ENCODE results near the gene PKD1L1.

PKD1L1 gene

DNA sequence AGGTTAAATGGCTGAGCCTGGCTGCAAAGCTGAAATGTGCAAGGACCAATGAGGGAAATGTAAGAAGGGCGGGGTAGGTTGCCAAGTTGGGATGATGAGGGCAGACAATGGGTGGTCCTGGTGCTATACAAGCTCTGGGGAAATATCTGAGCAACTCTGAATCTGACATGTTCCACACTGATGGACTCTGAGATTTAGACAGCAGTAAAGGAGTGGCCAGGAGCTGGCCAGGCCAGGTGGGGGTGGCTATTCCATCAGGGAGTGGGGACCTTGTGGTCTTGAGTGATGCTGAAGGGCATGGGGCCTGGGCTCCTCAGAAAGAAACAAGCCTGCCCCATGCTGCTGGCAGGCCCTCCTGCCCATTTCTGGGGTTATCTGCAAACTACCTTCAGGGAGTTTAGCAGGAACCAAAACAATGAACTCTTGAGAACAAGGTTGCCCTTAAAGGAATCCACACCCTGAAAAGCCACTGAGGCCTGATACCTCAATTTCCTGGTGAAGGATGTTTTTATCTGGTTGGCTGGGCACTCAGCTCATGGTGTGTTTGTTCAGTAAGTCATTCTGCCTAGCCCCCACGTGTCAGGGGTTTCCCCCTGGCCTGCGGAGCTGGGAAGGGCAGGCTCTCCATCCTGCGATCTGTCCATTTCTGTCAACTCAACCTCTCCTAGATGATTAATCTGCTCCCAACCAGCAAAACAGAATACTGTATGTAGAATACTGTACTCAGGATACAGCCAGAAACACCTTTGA is 223.1 kb downstream of the PKD1L1 start:
- H3K4me3 ChIP-seq (ENCODE audit: control insufficient read depth, low read depth, low read length) = no peak overlapping the region
- no peak for DNase-seq (ENCODE audit: low read depth)
- TF ChIP-seq, protein P1, sequence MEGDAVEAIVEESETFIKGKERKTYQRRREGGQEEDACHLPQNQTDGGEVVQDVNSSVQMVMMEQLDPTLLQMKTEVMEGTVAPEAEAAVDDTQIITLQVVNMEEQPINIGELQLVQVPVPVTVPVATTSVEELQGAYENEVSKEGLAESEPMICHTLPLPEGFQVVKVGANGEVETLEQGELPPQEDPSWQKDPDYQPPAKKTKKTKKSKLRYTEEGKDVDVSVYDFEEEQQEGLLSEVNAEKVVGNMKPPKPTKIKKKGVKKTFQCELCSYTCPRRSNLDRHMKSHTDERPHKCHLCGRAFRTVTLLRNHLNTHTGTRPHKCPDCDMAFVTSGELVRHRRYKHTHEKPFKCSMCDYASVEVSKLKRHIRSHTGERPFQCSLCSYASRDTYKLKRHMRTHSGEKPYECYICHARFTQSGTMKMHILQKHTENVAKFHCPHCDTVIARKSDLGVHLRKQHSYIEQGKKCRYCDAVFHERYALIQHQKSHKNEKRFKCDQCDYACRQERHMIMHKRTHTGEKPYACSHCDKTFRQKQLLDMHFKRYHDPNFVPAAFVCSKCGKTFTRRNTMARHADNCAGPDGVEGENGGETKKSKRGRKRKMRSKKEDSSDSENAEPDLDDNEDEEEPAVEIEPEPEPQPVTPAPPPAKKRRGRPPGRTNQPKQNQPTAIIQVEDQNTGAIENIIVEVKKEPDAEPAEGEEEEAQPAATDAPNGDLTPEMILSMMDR (IDR thresholded peaks at IDR 0.05; ENCODE audit: control insufficient read depth, insufficient read depth, low read depth, low read length, missing control alignments) = no peak

Data from AG09309 (cell line).